ENCODE results near the gene TM4SF5.

Gene TM4SF5

GRCh38 chr17:4734857-4735475, 36.7 kb upstream of the TM4SF5 start:
- no peak for DNase-seq (ENCODE audit: extremely low read depth, low read depth)
- TF ChIP-seq, protein P1, sequence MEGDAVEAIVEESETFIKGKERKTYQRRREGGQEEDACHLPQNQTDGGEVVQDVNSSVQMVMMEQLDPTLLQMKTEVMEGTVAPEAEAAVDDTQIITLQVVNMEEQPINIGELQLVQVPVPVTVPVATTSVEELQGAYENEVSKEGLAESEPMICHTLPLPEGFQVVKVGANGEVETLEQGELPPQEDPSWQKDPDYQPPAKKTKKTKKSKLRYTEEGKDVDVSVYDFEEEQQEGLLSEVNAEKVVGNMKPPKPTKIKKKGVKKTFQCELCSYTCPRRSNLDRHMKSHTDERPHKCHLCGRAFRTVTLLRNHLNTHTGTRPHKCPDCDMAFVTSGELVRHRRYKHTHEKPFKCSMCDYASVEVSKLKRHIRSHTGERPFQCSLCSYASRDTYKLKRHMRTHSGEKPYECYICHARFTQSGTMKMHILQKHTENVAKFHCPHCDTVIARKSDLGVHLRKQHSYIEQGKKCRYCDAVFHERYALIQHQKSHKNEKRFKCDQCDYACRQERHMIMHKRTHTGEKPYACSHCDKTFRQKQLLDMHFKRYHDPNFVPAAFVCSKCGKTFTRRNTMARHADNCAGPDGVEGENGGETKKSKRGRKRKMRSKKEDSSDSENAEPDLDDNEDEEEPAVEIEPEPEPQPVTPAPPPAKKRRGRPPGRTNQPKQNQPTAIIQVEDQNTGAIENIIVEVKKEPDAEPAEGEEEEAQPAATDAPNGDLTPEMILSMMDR (IDR thresholded peaks at IDR 0.05; ENCODE audit: low read depth, low read length, missing control alignments): no peak

GRCh38 chr17:4735876-4736651, 35.6 kb upstream of the TM4SF5 start:
- no peak for DNase-seq (ENCODE audit: extremely low read depth, low read depth)
- TF ChIP-seq, protein P1 (IDR thresholded peaks at IDR 0.05; ENCODE audit: low read depth, low read length, missing control alignments): no peak

More at GRCh38 chr17:4734857-4735475, 36.7 kb upstream of the TM4SF5 start:
- no peak overlapping the region for H3K4me3 ChIP-seq (replicated peaks; ENCODE audit: low read depth, low read length)

DNA sequence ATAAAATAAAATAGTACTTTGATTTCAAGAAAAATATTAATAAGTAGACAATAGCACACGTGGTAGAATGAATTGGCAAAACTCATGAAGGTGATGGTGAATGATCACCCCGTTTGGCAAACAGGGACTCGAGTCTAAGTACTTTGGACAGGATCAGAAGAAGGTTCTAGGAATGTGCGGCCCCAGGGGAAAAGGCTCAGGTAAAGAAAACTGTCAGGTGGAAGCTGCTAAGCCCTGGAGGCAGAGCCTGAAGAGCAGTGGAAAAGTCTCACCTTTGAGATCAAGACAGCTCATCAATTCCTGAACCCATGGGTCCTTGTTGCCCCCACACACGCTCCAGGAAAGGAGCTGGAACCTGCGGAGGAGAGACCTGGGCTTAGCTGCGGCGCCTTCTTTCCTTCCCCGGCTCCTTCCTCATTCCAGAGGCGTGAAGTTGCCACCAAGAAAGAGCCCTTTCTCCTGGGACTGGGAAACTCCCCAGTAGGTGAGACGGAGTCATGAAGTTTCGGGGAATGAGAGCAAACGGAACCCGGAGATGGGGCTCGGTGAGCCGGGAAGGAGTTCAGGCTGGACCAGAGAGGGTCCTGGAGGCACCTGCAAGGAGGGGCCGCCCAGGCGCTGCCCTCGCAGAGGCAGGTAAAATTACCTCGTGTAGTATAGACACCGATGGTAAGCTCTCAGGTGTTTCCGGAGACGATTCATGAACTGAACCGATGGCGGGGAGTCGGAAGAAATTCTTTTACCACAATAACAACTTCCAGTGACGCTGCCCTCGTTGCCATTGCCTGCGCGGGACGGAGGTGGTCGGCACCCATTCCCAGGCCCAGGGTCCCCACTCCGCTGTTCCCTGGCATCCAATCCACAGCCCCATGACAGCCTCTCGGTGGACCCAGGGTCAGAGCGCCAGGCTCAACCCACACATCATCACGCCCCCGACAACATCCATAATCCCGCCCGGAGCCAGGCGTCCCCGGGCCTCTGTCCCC, 33.3 kb upstream of the TM4SF5 start:
- H3K4me3 ChIP-seq (replicated peaks; ENCODE audit: low read depth, low read length): peak overlapping the region; percentile 59
- no peak for DNase-seq (ENCODE audit: extremely low read depth, low read depth)
- TF ChIP-seq, protein P1 (IDR thresholded peaks at IDR 0.05; ENCODE audit: low read depth, low read length, missing control alignments): no peak

More at GRCh38 chr17:4735876-4736651, 35.6 kb upstream of the TM4SF5 start:
- no peak overlapping the region for H3K4me3 ChIP-seq (replicated peaks; ENCODE audit: low read depth, low read length)

GRCh38 chr17:4739122-4740024, 32.3 kb upstream of the TM4SF5 start, which contains the start of the genes CXCL16 and ZMYND15:
CXCL16 (minus strand) TSS chr17:4739928; CDS start chr17:4739339, 589 bp downstream.
ZMYND15 (plus strand) TSS chr17:4739833; CDS start chr17:4740549, 716 bp downstream.
- TF ChIP-seq, protein P1 (IDR thresholded peaks at IDR 0.05; ENCODE audit: low read depth, low read length, missing control alignments): no peak
- no peak for DNase-seq (ENCODE audit: extremely low read depth, low read depth)
- H3K4me3 ChIP-seq (replicated peaks; ENCODE audit: low read depth, low read length): peak within 1 kb of the TSS; percentile 59

- DNase-seq (ENCODE audit: extremely low read depth, low read depth): no peak
- no peak overlapping the region; the same call in 1 of the 2 replicates for H3K4me3 ChIP-seq (replicated peaks; ENCODE audit: low read depth, low read length)
- TF ChIP-seq, protein P1 (IDR thresholded peaks at IDR 0.05; ENCODE audit: low read depth, low read length, missing control alignments): no peak
Observed at GRCh38 chr17:4740025-4740351, 31.7 kb upstream of the TM4SF5 start.
